ENCODE data around the gene CFAP61.

The CFAP61 gene

DNA sequence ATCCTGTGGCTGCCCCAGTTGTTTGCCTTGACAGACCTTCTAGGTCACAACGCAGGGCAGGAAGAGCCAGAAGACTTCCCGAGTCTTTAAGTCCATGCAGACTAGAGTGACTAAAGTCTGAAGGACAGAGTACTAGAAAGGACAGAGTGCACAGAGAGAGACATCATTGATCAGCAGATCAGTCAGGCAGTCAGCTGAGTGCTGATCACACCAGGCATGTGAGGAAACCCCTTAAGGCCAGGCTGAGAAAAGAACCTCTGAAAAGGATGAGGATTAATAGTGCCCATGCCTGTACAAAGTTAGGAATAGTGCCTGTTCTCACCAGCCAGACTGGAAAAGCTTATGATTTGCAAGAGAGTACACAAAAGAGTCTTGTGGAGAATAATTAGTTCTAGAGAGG, 91.3 kb downstream of the CFAP61 start:
- H3K4me3 ChIP-seq = no peak overlapping the region
- H3K27ac ChIP-seq = no peak overlapping the region

GRCh38 chr20:20148779-20149178, 96.4 kb downstream of the CFAP61 start:
- H3K27ac ChIP-seq = no peak overlapping the region
- H3K4me3 ChIP-seq = no peak overlapping the region

- H3K27ac ChIP-seq = no peak overlapping the region
- no peak overlapping the region for H3K4me3 ChIP-seq
These were observed 97.9 kb downstream of the CFAP61 start for GRCh38 chr20:20150241-20150640.

GRCh38 chr20:20160520-20160919, 108.2 kb downstream of the CFAP61 start:
- no peak overlapping the region for H3K27ac ChIP-seq
- no peak overlapping the region for H3K4me3 ChIP-seq

DNA sequence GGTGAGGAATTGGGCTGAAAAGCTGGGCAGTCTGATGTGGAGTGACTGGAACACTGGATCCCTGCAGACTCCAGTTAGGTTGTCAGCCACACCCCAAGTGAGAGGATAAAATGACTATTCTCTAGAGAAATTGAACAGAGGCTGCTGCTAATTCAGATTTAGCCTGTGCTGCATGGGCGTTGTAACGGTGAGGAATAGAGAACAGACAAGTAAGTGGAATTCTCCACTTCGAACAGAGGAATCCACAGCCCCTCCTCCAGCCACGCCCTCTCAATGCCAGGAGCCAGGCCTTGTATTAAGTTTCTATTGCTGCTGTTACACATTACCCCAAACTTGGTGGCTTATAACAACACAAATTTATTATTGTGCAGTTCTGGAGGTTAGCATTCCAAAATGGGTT, 109.3 kb downstream of the CFAP61 start:
- no peak overlapping the region for H3K4me3 ChIP-seq
- H3K27ac ChIP-seq = no peak overlapping the region

DNA sequence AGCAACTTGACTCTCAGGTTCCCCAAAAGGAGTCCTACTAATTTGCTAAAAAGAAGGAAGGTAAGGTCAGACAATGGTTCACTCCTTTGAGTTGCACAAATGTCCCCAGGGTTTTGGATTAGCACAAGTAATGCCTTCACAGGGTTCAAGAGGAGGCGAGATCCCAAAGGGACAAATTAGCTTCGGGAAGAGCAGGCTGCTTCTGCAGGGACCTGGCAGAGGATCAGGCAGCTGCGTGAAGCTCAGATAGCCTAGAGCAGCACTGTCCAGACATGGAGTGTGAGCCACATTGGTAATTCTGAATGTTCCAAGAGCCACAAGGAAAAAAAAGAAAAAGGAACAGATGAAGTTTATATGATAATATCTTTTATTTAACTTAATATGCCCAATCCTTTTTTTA, 115.4 kb downstream of the CFAP61 start:
- H3K27ac ChIP-seq = no peak overlapping the region
- no peak overlapping the region for H3K4me3 ChIP-seq

- no peak overlapping the region for H3K4me3 ChIP-seq
- no peak overlapping the region for H3K27ac ChIP-seq
These were observed 120.9 kb downstream of the CFAP61 start for GRCh38 chr20:20173254-20173653.

DNA sequence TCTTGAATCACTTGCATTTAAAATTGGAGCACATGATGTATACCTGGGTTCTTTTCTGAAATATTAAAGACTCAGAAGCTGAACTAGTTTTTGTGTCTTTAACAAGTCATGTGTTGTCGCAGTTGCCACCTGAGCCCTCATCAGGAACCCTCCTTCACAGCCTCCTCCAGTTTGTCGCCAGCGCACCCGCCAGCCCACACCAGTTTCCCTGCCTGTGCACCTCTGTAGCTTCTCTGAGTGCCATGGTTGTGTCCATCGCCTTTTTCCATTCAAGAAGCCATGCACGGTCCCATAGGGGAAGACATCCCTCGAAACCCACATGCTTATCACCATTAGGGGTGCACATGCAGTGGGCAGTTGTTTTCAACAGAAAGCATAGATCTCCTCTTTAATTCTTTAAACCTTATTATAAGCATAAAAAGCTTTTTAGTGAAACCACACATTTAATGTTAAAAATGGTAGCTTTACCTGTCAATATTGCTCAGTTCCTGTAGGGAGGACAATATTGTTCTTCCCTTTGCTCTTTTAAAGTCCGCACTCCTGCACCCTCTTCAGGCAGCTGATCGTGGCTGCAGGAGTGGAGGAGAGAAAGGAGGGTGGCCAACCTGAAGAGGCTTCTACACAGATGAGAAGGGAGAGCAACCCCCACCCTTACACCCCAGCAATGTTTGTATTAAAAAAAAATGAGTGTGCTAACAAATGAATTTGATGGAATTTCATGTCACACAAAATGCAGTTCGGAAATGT, 121.9 kb downstream of the CFAP61 start:
- no peak overlapping the region for H3K4me3 ChIP-seq
- no peak overlapping the region for H3K27ac ChIP-seq

GRCh38 chr20:20181322-20181721, 129.0 kb downstream of the CFAP61 start:
- Histone ChIP-seq H3K27ac (no peak overlapping the region), H3K4me3 (no peak overlapping the region)

DNA sequence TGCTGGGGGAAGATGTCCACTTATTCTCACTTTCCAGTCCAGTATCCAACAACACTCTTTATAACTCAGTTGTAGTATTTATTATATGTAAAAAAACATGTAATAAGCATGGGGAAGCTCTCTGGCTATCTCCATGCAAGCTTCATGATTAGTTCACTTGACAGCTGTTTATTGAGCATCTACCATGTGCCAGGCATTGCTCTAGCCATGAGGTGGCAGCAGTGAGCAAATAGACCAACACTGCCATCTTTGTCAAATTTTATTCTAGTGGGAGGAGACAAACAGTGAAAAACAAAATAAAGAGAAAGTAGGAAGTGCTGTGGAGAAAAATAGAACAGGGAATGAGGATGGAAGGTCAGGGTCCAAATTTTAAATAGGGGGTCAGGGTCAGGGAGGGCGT, 131.8 kb downstream of the CFAP61 start:
- Histone ChIP-seq H3K4me3 (no peak overlapping the region), H3K27ac (no peak overlapping the region)

DNA sequence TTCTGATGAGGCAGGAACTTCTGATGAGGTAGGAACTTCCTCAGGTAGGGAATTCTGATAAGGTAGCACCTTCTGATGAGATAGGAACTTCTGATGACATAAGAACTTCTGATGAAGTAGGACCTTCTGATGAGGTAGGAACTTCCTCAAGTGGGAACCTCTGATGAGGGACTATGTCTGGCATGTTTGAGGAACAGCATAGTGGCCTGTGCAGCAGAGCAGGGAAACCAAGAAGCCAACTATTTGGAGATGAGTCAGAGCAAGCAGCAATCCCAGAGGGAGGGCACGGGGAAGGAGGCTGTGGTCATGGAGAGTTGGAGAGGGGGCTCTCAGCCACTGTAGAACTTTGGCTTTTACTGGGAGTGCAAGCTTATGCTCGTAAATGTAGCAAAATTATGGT, 132.4 kb downstream of the CFAP61 start:
- Histone ChIP-seq H3K4me3 (no peak overlapping the region), H3K27ac (no peak overlapping the region)

GRCh38 chr20:20188647-20189046, 136.3 kb downstream of the CFAP61 start:
- no peak overlapping the region for H3K27ac ChIP-seq
- H3K4me3 ChIP-seq = no peak overlapping the region

GRCh38 chr20:20192366-20192765, 140.0 kb downstream of the CFAP61 start:
- Histone ChIP-seq H3K4me3 (no peak overlapping the region), H3K27ac (no peak overlapping the region)

- H3K4me3 ChIP-seq = no peak overlapping the region
- H3K27ac ChIP-seq = no peak overlapping the region
These were observed 142.8 kb downstream of the CFAP61 start for GRCh38 chr20:20195021-20195705.

GRCh38 chr20:20196610-20197009, 144.3 kb downstream of the CFAP61 start:
- Histone ChIP-seq H3K4me3 (no peak overlapping the region), H3K27ac (no peak overlapping the region)

- H3K4me3 ChIP-seq = no peak overlapping the region
- no peak overlapping the region for H3K27ac ChIP-seq
These were observed 145.7 kb downstream of the CFAP61 start for GRCh38 chr20:20198011-20198410.

DNA sequence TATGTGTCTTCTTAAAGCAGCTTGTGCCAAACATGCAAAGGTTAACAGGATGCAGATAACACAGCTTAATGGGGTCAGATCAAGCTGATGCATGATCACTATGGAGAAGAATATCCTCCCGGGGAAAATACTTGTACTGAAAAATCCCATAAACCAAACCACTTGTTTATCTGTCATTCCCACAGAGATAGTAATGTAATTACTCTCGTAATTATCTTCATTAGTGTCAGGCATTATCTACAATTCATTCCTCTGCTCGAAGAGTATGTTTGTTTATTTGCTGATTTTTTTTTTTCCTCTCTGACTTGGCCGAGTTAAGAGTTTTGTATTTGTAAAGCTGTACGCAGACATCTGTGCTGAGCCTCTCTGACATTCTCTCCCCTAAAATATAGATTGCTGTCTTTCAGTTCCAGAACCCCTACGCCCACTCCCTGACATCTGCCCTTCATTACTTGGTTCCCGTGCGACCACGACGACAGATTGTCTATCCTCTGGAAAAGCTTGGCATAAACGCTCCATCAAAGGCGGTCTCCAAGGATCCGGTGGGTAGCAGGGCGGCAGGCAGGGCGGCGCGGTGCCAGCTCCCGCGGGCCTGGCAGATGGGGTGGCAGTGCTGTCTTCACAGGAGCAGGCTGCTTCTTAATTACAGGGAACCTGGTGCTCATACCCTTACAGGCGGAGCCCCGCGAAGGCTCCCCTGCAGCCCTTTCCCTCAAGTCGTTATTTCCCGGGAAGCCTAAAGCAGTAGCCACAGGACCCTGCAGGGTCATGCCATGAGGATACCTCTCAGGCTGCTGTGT, 147.2 kb downstream of the CFAP61 start:
- H3K4me3 ChIP-seq = no peak overlapping the region
- no peak overlapping the region for H3K27ac ChIP-seq

DNA sequence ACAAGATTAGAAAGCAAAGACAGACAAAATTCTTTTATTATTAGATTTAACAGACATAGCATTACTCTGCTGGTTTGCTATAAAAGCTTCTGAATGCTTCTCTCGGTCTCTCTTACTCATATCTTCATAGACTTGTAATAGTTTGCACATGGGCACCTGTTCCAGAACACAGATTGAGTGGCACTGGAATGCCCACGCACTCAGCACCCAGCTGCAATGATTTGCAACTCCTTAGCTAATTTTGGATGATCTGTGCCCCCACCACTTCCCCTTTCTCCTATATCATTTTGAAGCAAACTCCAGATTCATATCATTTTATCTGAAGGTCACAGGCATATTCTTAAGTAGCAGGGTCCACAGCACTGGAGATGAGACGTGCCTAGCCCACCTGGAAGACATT, 148.8 kb downstream of the CFAP61 start:
- H3K4me3 ChIP-seq = no peak overlapping the region

DNA sequence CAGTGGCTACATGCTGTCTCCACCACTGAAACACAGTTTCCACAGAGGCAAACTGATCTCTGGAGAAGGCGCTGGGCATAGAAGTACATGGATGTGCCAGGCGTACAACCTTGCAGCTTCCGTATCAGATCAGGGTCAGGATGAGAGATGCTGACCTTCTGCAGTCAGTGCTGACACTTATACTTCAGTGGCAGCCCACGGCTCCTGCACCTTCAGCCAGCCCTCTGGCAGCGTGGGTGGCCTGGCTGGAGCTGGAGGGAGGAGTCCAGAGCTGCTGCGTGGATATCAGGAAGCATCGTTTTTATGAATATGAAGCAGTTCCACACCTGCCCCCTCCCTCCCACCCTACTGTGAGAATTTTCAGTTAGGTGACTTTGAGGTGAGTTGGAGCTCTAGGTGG, 149.3 kb downstream of the CFAP61 start:
- H3K4me3 ChIP-seq = no peak overlapping the region
- no peak overlapping the region for H3K27ac ChIP-seq

More for the DNA sequence above, 148.8 kb downstream of the CFAP61 start:
- H3K27ac ChIP-seq = no peak overlapping the region

DNA sequence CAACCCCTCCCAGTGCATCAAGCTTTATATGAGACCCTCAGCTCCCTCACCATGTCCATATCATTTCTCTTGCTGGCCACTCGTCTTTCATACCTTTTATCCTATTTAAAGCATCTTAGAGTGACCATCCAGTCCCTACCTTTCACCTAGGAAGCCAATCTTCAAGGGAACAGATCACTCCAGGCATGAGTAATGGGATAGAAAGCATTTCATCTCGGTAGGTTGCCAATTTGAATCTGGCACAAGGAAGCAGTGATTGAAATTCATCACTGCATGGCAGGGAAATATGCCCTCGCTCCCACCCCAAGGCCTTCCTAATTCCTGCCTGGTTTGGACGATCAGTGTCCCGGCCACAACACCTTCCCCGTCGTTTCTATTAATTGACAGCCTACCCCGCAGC, 150.4 kb downstream of the CFAP61 start:
- H3K4me3 ChIP-seq = no peak overlapping the region
- no peak overlapping the region for H3K27ac ChIP-seq

GRCh38 chr20:20203784-20204183, 151.5 kb downstream of the CFAP61 start:
- H3K27ac ChIP-seq = no peak overlapping the region

More at GRCh38 chr20:20203784-20204183, 151.5 kb downstream of the CFAP61 start:
- no peak overlapping the region for H3K4me3 ChIP-seq

Measured in skin epidermis (tissue), 12 donors.